ENCODE data around the gene KCNJ1. TPM values are rescaled to one million over a fixed set of nuclear protein-coding genes. Genes with fewer than 3 reads are reported as not detected.

The KCNJ1 gene
- total RNA-seq, 2 experiments from 2014 or later: not detected

DNA sequence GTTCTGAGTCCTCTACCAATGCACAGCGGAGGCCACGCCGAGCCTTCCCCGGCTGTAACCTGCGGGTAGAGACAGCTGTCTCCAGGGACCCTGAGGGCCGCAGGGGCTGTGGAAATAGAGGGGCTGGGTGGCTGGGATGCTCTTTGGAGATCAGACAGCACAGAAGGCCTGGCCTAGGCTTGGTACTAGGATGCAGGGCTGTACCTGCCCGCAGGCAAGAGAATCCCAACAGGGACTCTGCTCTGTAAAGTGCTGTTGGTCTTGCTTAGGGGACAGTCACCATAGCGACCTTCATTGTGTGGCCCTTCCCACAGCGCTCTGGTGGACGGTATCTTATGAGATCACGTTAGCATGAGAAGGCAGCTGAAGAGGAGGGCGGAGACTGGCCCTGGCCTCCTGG lies 12.7 kb upstream of the KCNJ1 start:
- H3K9me3 Mint-ChIP-seq: no peaks in the 10 kb centered on the region
- ATAC-seq (no peak), DNase-seq (no peak)
- no peak overlapping the region for H3K27ac Mint-ChIP-seq
- no peaks in the 10 kb centered on the region for H3K36me3 Mint-ChIP-seq (ENCODE audit: low read depth)
- POLR2A ChIA-PET: interaction anchor here (0.5 kb wide), 1 partner anchor 726 kb away, joined by 3 read pairs; no protein-coding TSS in a partner anchor
- TF ChIP-seq, protein P1, sequence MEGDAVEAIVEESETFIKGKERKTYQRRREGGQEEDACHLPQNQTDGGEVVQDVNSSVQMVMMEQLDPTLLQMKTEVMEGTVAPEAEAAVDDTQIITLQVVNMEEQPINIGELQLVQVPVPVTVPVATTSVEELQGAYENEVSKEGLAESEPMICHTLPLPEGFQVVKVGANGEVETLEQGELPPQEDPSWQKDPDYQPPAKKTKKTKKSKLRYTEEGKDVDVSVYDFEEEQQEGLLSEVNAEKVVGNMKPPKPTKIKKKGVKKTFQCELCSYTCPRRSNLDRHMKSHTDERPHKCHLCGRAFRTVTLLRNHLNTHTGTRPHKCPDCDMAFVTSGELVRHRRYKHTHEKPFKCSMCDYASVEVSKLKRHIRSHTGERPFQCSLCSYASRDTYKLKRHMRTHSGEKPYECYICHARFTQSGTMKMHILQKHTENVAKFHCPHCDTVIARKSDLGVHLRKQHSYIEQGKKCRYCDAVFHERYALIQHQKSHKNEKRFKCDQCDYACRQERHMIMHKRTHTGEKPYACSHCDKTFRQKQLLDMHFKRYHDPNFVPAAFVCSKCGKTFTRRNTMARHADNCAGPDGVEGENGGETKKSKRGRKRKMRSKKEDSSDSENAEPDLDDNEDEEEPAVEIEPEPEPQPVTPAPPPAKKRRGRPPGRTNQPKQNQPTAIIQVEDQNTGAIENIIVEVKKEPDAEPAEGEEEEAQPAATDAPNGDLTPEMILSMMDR (IDR thresholded peaks at IDR 0.05): no peak
- intact Hi-C loops (cut with micrococcal nuclease): no loop called here
- peaks cover 19% of the 10 kb centered on the region for H3K27me3 Mint-ChIP-seq
- CTCF ChIA-PET: interaction anchor here (2.8 kb wide), 1 partner anchor 77 kb away, joined by 13 read pairs; no protein-coding TSS in a partner anchor
- no peak overlapping the region for H3K4me3 Mint-ChIP-seq
- no peaks in the 10 kb centered on the region for H3K4me1 Mint-ChIP-seq (ENCODE audit: low read depth)

DNA sequence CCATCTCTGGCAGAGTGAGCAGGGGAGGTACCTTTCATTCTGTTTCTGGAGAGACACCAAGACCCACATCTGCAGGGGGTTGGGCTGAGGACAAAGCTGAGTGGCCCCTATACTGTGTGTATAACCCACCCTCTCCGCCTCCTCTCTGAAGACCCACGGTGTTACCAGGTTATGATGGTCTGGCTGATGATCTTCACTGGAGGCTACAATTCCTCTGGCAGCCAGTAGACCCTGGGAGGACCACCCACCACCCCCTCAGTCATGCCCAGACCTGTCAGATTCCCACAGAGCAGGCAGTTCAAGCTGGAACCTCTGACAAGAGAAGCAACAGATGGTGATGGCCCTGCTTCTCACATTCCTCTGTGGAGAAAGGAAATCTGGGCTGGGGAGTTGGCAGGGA lies 11.4 kb upstream of the KCNJ1 start:
- TF ChIP-seq, protein P1 (IDR thresholded peaks at IDR 0.05): no peak
- Mint-ChIP-seq H3K4me1 (ENCODE audit: low read depth) (no peaks in the 10 kb centered on the region), H3K27me3 (peaks cover 16% of the 10 kb centered on the region), H3K4me3 (no peak overlapping the region), H3K36me3 (ENCODE audit: low read depth) (no peaks in the 10 kb centered on the region), H3K9me3 (no peaks in the 10 kb centered on the region), H3K27ac (no peak overlapping the region)
- ATAC-seq: no peak
- no peak for DNase-seq
- CTCF ChIA-PET: interaction anchor here (1.3 to 2.8 kb wide), 2 partner anchors 28 to 78 kb away, joined by 3 to 13 read pairs; no protein-coding TSS in a partner anchor
- intact Hi-C loops (cut with micrococcal nuclease): no loop called here
- POLR2A ChIA-PET: no interaction called here

DNA sequence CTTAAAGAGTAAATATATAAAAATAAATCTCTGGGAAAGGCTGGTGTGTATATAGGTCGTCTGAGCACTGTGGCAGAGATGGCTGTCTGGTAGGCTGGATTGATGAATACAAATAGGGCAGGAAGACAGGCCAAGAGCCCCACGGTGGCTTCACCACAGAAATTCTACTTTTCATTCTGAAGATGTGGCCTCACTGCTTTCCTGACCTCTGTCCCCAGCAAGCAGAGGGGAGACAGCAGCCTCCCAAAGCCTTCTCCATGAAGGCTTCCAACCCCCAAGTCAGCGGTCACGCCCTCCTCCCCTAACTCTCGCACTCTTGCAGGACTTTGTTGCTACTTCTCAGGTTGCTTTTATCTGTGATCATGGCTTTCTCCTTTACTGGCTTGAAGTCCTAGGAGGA lies 10.6 kb upstream of the KCNJ1 start:
- DNase-seq (no peak), ATAC-seq (no peak)
- intact Hi-C loops (cut with micrococcal nuclease): no loop called here
- CTCF ChIA-PET: interaction anchor here (2.8 kb wide), 1 partner anchor 79 kb away, joined by 13 read pairs; no protein-coding TSS in a partner anchor
- Mint-ChIP-seq H3K4me3 (no peak overlapping the region), H3K9me3 (no peaks in the 10 kb centered on the region), H3K27ac (no peak overlapping the region), H3K27me3 (peaks cover 9% of the 10 kb centered on the region), H3K4me1 (ENCODE audit: low read depth) (no peaks in the 10 kb centered on the region), H3K36me3 (ENCODE audit: low read depth) (no peaks in the 10 kb centered on the region)
- TF ChIP-seq, protein P1 (IDR thresholded peaks at IDR 0.05): no peak
- POLR2A ChIA-PET: no interaction called here

DNA sequence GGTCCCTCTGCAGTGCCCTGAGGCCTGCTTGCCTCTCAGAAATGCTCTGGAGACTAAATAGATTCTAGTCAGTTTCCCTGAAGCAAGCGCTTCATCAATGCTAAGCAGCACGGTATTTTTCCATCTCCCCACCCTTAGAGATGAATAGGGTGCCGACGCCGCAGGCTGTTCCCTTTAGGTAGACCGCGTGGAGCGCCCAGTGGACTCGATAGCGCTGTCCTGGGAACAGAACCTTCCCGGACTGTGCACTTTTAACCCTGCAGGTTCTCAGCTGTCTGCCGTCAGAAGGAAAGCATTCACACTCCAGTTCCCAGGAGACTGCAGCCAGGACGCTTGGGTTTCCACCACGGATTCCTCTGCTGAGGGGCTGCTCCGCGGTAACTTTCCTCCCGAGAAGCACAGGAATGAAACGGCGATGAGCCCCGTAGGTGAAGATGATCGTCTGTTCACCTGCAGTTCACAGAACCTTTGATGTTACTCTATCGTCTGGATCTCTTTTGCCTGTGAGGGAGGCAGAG lies 9.1 kb upstream of the KCNJ1 start:
- POLR2A ChIA-PET: no interaction called here
- Mint-ChIP-seq H3K4me3 (no peak overlapping the region), H3K27me3 (peaks cover 1% of the 10 kb centered on the region), H3K36me3 (ENCODE audit: low read depth) (no peaks in the 10 kb centered on the region), H3K9me3 (no peaks in the 10 kb centered on the region), H3K4me1 (ENCODE audit: low read depth) (no peaks in the 10 kb centered on the region), H3K27ac (no peak overlapping the region)
- no peak for DNase-seq
- TF ChIP-seq, protein P1 (IDR thresholded peaks at IDR 0.05): no peak
- ATAC-seq: no peak
- CTCF ChIA-PET: interaction anchor here (1.0 to 1.7 kb wide), 2 partner anchors 9 to 80 kb away, joined by 3 to 5 read pairs; no protein-coding TSS in a partner anchor
- intact Hi-C loops (cut with micrococcal nuclease): no loop called here

DNA sequence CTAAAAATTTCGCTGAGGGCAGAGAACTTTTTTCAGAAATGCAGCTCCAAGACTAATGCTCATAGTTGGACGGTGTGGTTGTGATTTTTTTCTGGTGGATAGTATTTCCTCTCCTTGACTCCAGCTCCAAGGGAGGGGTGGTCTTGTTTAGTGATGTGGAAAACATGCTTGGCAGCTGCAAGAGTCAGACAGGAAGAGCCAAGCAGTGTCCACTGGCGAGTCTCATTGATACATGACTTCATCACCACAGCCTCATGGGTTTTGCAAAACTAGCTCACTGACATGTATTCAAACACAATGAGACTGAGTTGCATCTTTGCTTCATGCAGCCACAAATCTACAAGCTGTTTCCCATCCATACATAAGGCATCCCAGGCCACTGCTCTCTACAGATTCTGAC lies 7.3 kb upstream of the KCNJ1 start:
- Mint-ChIP-seq H3K27ac (no peak overlapping the region), H3K4me1 (ENCODE audit: low read depth) (no peaks in the 10 kb centered on the region), H3K27me3 (peaks cover 3% of the 10 kb centered on the region), H3K4me3 (no peak overlapping the region), H3K36me3 (ENCODE audit: low read depth) (no peaks in the 10 kb centered on the region), H3K9me3 (no peaks in the 10 kb centered on the region)
- ChIA-PET CTCF (interaction anchor here (1.3 to 2.5 kb wide), 3 partner anchors 11 to 82 kb away, joined by 3 to 31 read pairs (median 5); no protein-coding TSS in a partner anchor), POLR2A (no interaction called here)
- TF ChIP-seq, protein P1 (IDR thresholded peaks at IDR 0.05): no peak
- ATAC-seq (no peak), DNase-seq (no peak)
- intact Hi-C loops (cut with micrococcal nuclease): no loop called here
